Frontal cortex (tissue), 4 donors: Measurements from ENCODE around the gene SARS1. TPM values are rescaled to one million over a fixed set of nuclear protein-coding genes. Genes with fewer than 3 reads are reported as not detected.
"Not testable (repeated sequence)": the region's sequence is repeated elsewhere in the genome, so short reads cannot be mapped to it uniquely, and the experiment has no call there.

Experiments used
- DNase-seq, 2 donors: peaks; one replicate each; pipeline ENCODE4 v3.0.0; 2012; ENCODE audit warnings: low spot score in 2 of 2
- FAIRE-seq: peaks from 2 replicates; lab custom pipeline; 2012; peaks lifted over from hg19 to GRCh38; lab: Jason Lieb, UNC
- total RNA-seq: library from RNA; depleted of rRNA; stranded (reverse); fragments of >200 nt; gene quantifications from one replicate; pipeline ENCODE4 v1.2.3, GENCODE V29; 2014
- donor health status: control.
- donor health status: control.
- donor health status: control.

Gene SARS1
- total RNA-seq, 1 donor from 2014 or later = 162 TPM

DNA sequence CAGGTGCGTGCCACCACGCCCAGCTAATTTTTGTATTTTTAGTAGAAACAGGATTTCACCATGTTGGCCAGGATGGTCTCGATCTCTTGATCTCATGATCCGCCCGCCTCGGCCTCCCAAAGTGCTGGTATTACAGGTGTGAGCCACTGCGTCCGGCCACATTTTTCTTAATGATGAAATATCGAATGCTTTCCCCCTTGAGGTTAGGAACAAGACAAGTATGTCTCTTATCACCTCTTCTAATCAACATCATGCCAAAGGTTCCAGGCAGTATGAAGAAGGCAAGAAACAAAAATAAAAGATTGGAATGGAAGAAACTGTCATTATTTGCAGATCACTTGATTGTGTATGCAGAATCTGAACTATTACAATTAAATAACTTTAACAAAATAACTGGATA, 7.5 kb downstream of the SARS1 start:
- DNase-seq, FAIRE-seq: not testable (repeated sequence)

DNA sequence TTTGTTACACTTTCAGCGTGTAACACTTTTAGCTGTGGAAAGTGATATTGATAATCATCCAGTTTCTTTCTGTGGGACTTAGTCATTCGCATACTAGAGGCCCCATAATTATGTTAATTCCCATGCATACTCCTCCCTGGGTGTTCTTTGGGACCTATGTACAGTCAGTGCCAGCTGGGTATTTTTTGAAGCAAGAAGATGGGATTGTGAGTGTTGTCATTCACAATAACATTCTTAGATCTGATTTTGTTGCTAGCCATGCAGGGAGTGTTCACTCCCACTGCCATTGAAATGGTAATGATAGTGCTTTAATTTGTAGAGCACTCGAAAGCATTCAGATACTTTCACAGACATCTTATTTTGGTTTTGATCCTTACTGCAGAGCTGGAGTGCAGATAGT, 11.6 kb downstream of the SARS1 start:
- FAIRE-seq (no peak), DNase-seq (no peak)

DNA sequence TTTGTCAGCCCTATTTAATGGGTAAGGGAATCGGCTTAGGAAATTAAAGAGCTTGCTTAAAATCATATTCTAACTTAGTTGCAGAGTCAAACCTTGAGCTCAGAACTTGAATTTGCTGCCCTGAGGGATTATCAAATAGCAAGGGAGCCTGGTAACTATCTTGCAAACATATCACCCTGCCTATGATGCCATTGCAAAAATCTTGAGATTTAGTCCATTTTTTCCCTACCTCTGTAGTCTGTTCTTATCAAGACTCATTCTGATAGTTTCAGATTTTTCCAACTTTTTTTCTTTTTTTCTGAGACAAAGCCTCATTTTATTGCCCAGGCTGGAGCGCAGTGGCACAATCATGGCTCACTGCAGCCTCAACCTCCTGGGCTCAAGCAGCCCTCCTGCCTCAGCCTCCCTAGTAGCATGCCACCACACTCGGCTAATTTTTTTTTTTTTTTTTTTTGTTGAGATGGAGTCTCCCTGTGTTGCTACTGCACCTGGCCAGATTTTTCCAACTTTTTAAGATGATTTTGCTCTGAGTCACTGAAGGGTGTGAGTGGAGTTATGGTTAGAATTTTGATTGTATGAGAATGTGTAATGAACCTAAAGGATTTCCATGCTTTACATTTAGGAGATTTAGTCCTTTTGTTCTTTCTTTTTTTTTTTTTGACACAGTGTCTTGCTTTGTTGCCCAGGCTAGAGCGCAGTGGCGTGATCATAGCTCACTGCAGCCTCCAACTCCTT, 12.2 kb downstream of the SARS1 start:
- no peak for FAIRE-seq
- no peak for DNase-seq

- FAIRE-seq (no peak), DNase-seq (no peak)
Measured at GRCh38 chr1:109228167-109228566, 14.4 kb downstream of the SARS1 start.

- DNase-seq (no peak), FAIRE-seq (no peak)
Measured at GRCh38 chr1:109229531-109230127, 15.9 kb downstream of the SARS1 start.

DNA sequence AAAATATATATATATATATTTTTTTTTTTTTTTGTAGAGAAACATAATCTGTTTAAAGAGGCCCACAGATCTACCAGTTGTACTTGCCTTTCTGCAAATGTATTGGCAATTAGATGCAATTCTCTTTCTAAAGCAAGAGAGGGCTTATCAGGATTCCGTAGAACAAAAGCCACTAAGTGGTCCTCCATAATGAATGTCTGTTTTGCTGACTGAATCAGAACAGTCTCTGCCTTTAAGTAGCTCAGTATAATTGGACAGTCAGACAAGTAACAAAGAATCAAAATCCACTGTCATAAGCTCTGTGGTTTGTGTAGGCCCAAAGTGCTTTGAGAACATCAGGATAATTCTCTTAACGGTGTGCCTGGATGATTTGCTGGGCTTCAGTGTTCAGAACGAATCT, 17.3 kb downstream of the SARS1 start:
- no peak for FAIRE-seq
- DNase-seq = no peak

DNA sequence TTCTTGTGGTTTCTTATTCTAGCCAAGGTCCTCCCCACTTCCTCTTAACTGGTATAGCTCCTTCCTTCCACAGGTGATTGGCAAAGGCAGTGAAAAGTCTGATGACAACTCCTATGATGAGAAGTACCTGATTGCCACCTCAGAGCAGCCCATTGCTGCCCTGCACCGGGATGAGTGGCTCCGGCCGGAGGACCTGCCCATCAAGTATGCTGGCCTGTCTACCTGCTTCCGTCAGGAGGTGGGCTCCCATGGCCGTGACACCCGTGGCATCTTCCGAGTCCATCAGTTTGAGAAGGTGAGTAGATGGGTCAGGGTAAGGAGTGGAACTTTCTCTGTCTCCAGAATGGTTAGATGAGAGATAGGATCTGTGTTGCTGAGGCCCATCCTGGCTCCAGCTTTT, 21.4 kb downstream of the SARS1 start:
- FAIRE-seq = no peak

GRCh38 chr1:109237512-109237911, 23.8 kb downstream of the SARS1 start:
- DNase-seq (no peak), FAIRE-seq (no peak)

More for the DNA sequence above, 21.4 kb downstream of the SARS1 start:
- DNase-seq = no peak

DNA sequence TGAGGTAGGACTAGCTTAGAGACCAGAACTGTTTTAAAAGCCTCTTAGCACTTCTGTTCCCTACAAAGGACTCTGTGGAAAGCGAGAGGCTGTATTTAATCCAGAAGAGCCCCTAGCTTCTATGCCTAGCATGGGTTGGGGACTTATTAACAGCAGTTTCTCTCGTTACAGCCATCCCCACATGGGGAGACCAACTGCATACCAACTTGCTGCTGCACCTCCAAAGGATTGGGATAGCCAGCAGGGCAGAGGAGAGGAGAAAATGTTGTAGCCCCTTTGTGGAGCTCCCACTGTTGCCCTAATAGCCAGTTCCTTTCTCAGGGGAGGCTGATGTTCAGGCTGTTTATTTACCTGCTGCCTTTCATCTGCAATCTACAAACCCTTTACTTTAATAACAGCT, 24.7 kb downstream of the SARS1 start:
- no peak for FAIRE-seq
- DNase-seq = no peak

- no peak for FAIRE-seq
- no peak for DNase-seq
Measured at GRCh38 chr1:109239047-109239408, 25.3 kb downstream of the SARS1 start.

GRCh38 chr1:109239409-109240068, 25.8 kb downstream of the SARS1 start:
- no peak for DNase-seq
- FAIRE-seq = no peak

GRCh38 chr1:109240158-109241152, 26.7 kb downstream of the SARS1 start:
- FAIRE-seq = no peak
- DNase-seq = peak in 1 of 2 donors; percentile 67

DNA sequence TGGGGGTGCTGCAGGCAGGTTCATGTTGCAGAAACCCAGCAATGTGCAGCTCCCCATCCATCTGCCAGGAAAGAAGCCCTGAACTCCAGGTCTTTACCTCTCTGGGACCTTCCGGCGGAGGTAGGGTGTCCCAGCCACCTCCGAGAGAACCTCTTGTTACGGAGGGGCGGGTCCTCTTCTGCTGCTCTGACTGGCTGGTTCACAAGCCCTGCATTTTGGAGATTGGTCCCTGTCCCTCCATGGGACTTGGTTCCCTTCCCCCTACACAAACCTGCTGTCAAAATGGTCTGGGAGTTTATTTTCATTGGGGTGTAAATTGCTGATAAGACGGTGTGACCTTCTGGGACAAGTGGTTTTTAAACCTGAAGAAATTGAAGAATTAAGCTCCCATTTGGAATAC, 27.6 kb downstream of the SARS1 start:
- FAIRE-seq = no peak
- DNase-seq = no peak

DNA sequence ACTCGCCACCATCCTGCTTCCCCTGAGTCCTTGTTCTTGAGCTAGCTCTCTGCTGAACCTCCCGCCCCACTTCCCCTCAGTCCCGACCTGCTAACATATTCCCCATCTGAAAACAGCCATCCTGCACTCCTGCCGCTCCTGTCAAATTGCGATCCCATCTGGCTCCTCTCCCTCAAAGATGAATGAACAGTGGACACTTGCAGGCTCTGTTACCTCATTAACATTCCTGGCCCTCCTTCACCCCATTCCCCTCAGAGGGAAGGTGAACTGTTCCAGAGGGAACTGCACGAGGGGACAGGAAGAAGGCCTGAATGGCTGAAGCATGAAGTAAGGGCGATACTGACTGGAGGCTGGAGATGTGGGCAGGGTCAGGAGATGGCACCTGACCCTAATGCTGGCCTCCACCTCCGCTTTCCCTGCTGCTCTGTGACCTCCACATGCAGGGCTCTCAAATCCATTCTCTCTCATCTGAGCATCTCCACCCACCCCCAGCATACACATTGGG, 28.2 kb downstream of the SARS1 start:
- FAIRE-seq (no peak), DNase-seq (no peak)

DNA sequence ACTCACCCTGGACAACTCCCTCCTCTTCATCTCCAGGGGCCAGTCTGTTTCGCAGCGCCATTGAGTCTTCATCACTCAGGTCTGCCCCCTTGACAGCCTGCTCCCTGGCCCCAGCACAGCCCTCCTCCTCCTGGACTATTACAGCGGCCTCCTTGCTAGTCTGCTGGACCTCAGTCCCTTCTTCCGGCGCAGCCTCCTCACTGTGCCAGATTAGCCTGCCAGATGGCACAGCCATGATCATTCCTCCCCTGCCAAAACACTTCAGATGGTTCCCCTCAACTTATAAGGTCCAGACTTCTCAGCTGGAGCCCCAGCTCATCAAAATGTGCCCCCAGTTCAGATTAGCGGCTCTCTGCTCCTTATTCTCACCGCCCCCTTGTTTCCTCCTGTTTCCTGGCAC, 28.7 kb downstream of the SARS1 start:
- no peak for FAIRE-seq
- no peak for DNase-seq

- no peak for DNase-seq
- FAIRE-seq = no peak
Measured at GRCh38 chr1:109243221-109243620, 29.5 kb downstream of the SARS1 start.

DNA sequence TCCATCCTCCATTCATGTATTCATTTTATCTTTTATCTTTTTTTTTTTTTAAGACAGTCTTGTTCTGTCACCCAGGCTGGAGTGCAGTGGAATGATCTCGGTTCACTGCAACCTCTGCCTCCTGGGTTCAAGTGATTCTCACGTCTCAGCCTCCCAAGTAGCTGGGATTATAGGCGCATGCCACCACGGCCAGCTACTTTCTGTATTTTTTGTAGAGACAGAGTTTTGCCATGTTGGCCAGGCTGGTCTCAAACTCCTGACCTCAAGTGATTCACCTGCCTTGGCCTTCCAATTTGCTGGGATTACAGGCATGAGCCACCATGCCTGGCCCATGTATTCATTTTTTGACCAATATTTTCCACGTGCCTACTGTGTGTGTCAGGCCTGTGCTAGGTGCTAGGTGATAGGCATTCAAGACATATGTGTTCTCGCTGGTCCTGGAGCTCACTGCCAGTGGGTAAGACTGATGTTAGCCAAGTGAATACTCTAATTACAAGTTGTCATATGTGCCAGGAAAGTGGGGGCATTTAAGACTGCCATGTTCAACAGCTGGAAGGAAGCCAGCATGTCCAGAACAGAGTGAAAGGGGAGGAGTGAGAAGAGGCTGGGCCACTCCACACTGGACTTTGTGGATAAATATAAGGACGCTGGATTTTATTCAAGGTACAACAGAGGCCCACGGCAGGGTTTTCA, 30.3 kb downstream of the SARS1 start:
- DNase-seq = no peak
- FAIRE-seq = no peak

DNA sequence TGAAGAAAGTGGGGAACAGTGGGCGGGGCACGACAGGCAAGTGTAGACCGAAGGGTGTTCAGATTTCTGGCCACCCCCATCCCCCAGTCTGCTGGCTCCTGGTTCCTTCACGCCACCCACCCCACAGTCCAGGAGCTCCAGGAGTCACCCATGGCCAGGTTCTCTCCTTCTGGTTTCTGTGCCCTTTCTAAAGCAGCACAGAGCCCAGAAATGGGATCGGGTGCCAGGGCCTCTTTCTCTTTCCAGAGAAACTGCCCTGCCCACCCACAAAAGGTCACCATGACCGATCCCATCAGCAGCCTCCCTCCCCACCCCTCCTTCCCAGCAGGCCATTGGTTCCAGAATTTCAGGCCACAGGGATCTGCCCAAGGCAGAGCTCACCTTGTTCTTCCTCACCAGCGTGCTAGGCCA, 32.4 kb downstream of the SARS1 start:
- FAIRE-seq = no peak
- no peak for DNase-seq
